KMS-11 (cell line): ENCODE data around the gene DYNLT5.

Source experiments
- H2AFZ ChIP-seq: fragments of 200-600 bp; sonication (generic); 2 replicates; pipeline ENCODE4 v1.6.1; 2016; ENCODE audit warnings: antibody characterized with exemption, mixed run types, low read depth
- H3K27ac ChIP-seq: fragments of 200-600 bp; sonication (generic); 2 replicates; pipeline ENCODE4 v1.6.1; 2016; ENCODE audit warnings: mild to moderate bottlenecking, mixed run types
- H3K27me3 ChIP-seq: fragments of 200-600 bp; sonication (generic); 2 replicates; pipeline ENCODE4 v1.6.1; 2017; ENCODE audit warnings: mild to moderate bottlenecking, low read depth, mixed run types, moderate library complexity; ENCODE audit not compliant: insufficient read depth
- H3K36me3 ChIP-seq: fragments of 200-600 bp; sonication (generic); 2 replicates; pipeline ENCODE4 v1.6.1; 2017; ENCODE audit warnings: mild to moderate bottlenecking, mixed run types; ENCODE audit not compliant: insufficient read depth
- H3K4me1 ChIP-seq: fragments of 200-600 bp; sonication (generic); 2 replicates; pipeline ENCODE4 v1.6.1; 2016; ENCODE audit warnings: mild to moderate bottlenecking, low read depth, mixed run types; ENCODE audit not compliant: poor library complexity, severe bottlenecking
- H3K4me2 ChIP-seq: fragments of 200-600 bp; sonication (generic); 2 replicates; pipeline ENCODE4 v1.7.0; 2016; ENCODE audit warnings: mild to moderate bottlenecking, mixed run types
- H3K4me3 ChIP-seq: fragments of 200-600 bp; sonication (generic); IDR thresholded peaks from 2 replicates; pipeline ENCODE4 v1.6.1; 2017; ENCODE audit warnings: low read depth, low read length, mixed read lengths; ENCODE audit not compliant: insufficient read depth
- H3K79me2 ChIP-seq: fragments of 200-600 bp; sonication (generic); 2 replicates; pipeline ENCODE4 v1.6.1; 2016; ENCODE audit warnings: low read depth, mixed run types; ENCODE audit not compliant: insufficient read depth
- H3K9ac ChIP-seq: fragments of 200-600 bp; sonication (generic); 2 replicates; pipeline ENCODE4 v1.6.1; 2016; ENCODE audit warnings: mild to moderate bottlenecking, mixed run types
- H4K20me1 ChIP-seq: fragments of 200-600 bp; sonication (generic); 2 replicates; pipeline ENCODE4 v1.6.1; 2016; ENCODE audit warnings: mild to moderate bottlenecking, mixed run types; ENCODE audit not compliant: insufficient read depth
- CTCF ChIP-seq: fragments of 200-600 bp; sonication (generic); conservative IDR thresholded peaks from 2 replicates; pipeline ENCODE4 v1.6.1; 2017; ENCODE audit warnings: low read depth, mild to moderate bottlenecking, antibody characterized with exemption, low read length, moderate library complexity, mixed read lengths

The DYNLT5 gene

GRCh38 chr1:66739401-66740157 lies 12.7 kb upstream of the DYNLT5 start:
- no peaks in the 10 kb centered on the region for H3K36me3 ChIP-seq
- H3K27ac ChIP-seq = peak overlapping the region; percentile 55
- no peaks in the 10 kb centered on the region for H3K27me3 ChIP-seq
- peak overlapping the region; percentile 78 for H3K4me2 ChIP-seq
- H3K9ac ChIP-seq = no peak overlapping the region
- no peak overlapping the region for H3K4me3 ChIP-seq
- peak overlapping the region; percentile 66; the same call in 1 of the 2 replicates for H2AFZ ChIP-seq
- no peak for TF ChIP-seq CTCF
- H3K79me2 ChIP-seq = no peaks in the 10 kb centered on the region
- H4K20me1 ChIP-seq = no peaks in the 10 kb centered on the region
- H3K4me1 ChIP-seq = peaks cover 30% of the 10 kb centered on the region

GRCh38 chr1:66745451-66745850 lies 6.8 kb upstream of the DYNLT5 start:
- H2AFZ ChIP-seq = no peak overlapping the region
- no peak overlapping the region for H3K9ac ChIP-seq
- H3K4me2 ChIP-seq = no peak overlapping the region
- H4K20me1 ChIP-seq = no peaks in the 10 kb centered on the region
- no peak overlapping the region for H3K4me3 ChIP-seq
- H3K27ac ChIP-seq = no peak overlapping the region
- no peak for TF ChIP-seq CTCF
- no peaks in the 10 kb centered on the region for H3K79me2 ChIP-seq
- H3K36me3 ChIP-seq = no peaks in the 10 kb centered on the region
- no peaks in the 10 kb centered on the region for H3K27me3 ChIP-seq
- peaks cover 6% of the 10 kb centered on the region for H3K4me1 ChIP-seq

- Histone ChIP-seq H3K36me3 (no peaks in the 10 kb centered on the region), H3K79me2 (no peaks in the 10 kb centered on the region), H3K27me3 (no peaks in the 10 kb centered on the region), H2AFZ (no peak overlapping the region), H3K4me1 (no peaks in the 10 kb centered on the region), H3K27ac (no peak overlapping the region), H3K9ac (no peak overlapping the region), H3K4me3 (no peak overlapping the region), H4K20me1 (no peaks in the 10 kb centered on the region), H3K4me2 (no peak overlapping the region)
- TF ChIP-seq CTCF = no peak
Observed at GRCh38 chr1:66747501-66747900, 4.8 kb upstream of the DYNLT5 start.

GRCh38 chr1:66750577-66750976 lies 1.7 kb upstream of the DYNLT5 start:
- Histone ChIP-seq H3K27ac (no peak overlapping the region), H2AFZ (no peak overlapping the region), H3K4me2 (no peak overlapping the region), H3K36me3 (no peaks in the 10 kb centered on the region), H3K9ac (no peak overlapping the region), H4K20me1 (no peaks in the 10 kb centered on the region), H3K4me1 (peaks cover 16% of the 10 kb centered on the region), H3K27me3 (no peaks in the 10 kb centered on the region), H3K4me3 (no peak overlapping the region), H3K79me2 (no peaks in the 10 kb centered on the region)
- no peak for TF ChIP-seq CTCF
